ENCODE results near the gene NRXN3. TPM values are rescaled to one million over a fixed set of nuclear protein-coding genes. Genes with fewer than 3 reads are reported as not detected.

Gene NRXN3
- total and polyA plus RNA-seq, 4 donors, result 21.9 to 73.4 (median 65.7) TPM

DNA sequence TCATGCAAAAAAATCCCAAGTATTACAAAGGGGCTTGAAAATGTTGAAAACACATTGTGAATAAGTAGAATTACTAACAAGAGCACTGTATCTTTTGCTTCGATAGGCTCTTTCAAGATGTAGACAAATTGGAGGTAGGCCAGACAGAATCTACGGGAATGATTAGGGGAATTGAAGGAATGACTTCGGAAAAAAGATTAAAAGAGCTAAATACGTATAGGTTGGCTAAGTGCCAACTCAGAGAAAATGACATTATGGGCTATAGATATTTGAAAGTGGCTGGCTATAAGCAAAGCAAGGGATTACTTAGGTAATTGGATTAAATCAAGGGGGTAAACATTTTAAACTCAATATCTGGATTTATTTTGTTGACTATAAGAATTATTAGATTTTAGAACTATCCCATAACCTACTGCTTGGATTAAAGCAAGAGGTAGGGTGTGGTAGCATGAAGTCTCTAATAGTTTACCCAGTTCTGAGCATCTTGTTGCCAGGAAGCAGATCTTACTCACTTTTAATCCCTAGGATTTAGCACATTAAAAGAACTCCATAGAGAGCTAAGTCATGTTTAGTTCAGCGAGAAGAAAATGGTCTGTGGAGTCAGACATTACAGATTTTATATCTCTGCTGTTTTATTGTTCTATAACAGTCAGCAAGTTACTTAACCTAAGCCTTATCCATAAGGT, 1551.4 kb downstream of the NRXN3 start:
- H3K36me3 ChIP-seq (ENCODE audit: control insufficient read depth, insufficient read depth, low read length), result no peaks in the 10 kb centered on the region
- no peak overlapping the region for H3K4me3 ChIP-seq (ENCODE audit: low read depth, low read length)
- no peaks in the 10 kb centered on the region for H3K9me3 ChIP-seq (ENCODE audit: control insufficient read depth, insufficient read depth, low read length)
- peak in 1 of 6 donors; percentile 41 for DNase-seq (ENCODE audit: low read depth in 4 of 6, low spot score in 6 of 6)
- no peak overlapping the region for H3K27ac ChIP-seq (ENCODE audit: low read depth, low read length)
- H3K27me3 ChIP-seq (ENCODE audit: control insufficient read depth, insufficient read depth, low read length), result no peaks in the 10 kb centered on the region
- WGBS (ENCODE audit: insufficient coverage), result 66% methylated on average over 4 of the region's 5 CpGs
- H3K4me1 ChIP-seq (ENCODE audit: control insufficient read depth, insufficient read depth, low read length), result no peaks in the 10 kb centered on the region

GRCh38 chr14:79724934-79725717, 1555.0 kb downstream of the NRXN3 start:
- Histone ChIP-seq H3K27ac (ENCODE audit: low read depth, low read length) (no peak overlapping the region), H3K4me3 (ENCODE audit: low read depth, low read length) (no peak overlapping the region), H3K9me3 (ENCODE audit: control insufficient read depth, insufficient read depth, low read length) (no peaks in the 10 kb centered on the region), H3K4me1 (ENCODE audit: control insufficient read depth, insufficient read depth, low read length) (peaks cover 1% of the 10 kb centered on the region), H3K36me3 (ENCODE audit: control insufficient read depth, insufficient read depth, low read length) (no peaks in the 10 kb centered on the region), H3K27me3 (ENCODE audit: control insufficient read depth, insufficient read depth, low read length) (no peaks in the 10 kb centered on the region)
- DNase-seq (ENCODE audit: low read depth in 4 of 6, low spot score in 6 of 6), result no peak
- WGBS (ENCODE audit: insufficient coverage), result no CpG with 5 or more reads among the region's 7 CpGs

DNA sequence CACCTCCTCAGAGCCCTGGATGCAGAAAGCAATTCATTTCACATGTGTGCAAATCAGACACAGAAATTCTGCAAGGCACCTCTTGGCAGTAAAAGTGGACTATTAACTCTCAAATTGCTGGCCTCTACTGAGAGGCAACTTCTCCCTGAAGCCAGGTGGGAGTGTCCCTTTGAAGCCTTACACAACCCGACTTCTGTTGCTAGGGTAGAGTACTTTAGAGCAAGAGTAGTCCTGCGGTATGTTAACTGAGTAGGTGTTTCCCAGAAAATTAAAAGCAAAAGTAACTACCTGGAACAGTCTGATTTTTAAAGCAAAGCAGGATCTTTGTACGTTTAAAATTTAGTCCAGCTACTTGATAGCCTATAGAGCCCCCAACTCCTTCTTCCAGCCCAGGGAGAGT, 1557.7 kb downstream of the NRXN3 start:
- WGBS (ENCODE audit: insufficient coverage), result no CpG with 5 or more reads among the region's 3 CpGs
- H3K36me3 ChIP-seq (ENCODE audit: control insufficient read depth, insufficient read depth, low read length), result no peaks in the 10 kb centered on the region
- H3K9me3 ChIP-seq (ENCODE audit: control insufficient read depth, insufficient read depth, low read length), result no peaks in the 10 kb centered on the region
- DNase-seq (ENCODE audit: low read depth in 4 of 6, low spot score in 6 of 6), result no peak
- H3K27ac ChIP-seq (ENCODE audit: low read depth, low read length), result no peak overlapping the region
- no peaks in the 10 kb centered on the region for H3K27me3 ChIP-seq (ENCODE audit: control insufficient read depth, insufficient read depth, low read length)
- no peak overlapping the region for H3K4me3 ChIP-seq (ENCODE audit: low read depth, low read length)
- H3K4me1 ChIP-seq (ENCODE audit: control insufficient read depth, insufficient read depth, low read length), result peaks cover 2% of the 10 kb centered on the region

- no peaks in the 10 kb centered on the region for H3K27me3 ChIP-seq (ENCODE audit: control insufficient read depth, insufficient read depth, low read length)
- H3K27ac ChIP-seq (ENCODE audit: low read depth, low read length), result no peak overlapping the region
- H3K9me3 ChIP-seq (ENCODE audit: control insufficient read depth, insufficient read depth, low read length), result no peaks in the 10 kb centered on the region
- WGBS (ENCODE audit: insufficient coverage), result 100% methylated on average over 1 of the region's 3 CpGs
- H3K4me1 ChIP-seq (ENCODE audit: control insufficient read depth, insufficient read depth, low read length), result peaks cover 2% of the 10 kb centered on the region
- H3K4me3 ChIP-seq (ENCODE audit: low read depth, low read length), result no peak overlapping the region
- no peaks in the 10 kb centered on the region for H3K36me3 ChIP-seq (ENCODE audit: control insufficient read depth, insufficient read depth, low read length)
- no peak for DNase-seq (ENCODE audit: low read depth in 4 of 6, low spot score in 6 of 6)
These were observed 1558.2 kb downstream of the NRXN3 start for GRCh38 chr14:79728331-79728730.

GRCh38 chr14:79729731-79730130, 1559.6 kb downstream of the NRXN3 start:
- 66% methylated on average over 3 of the region's 3 CpGs for WGBS (ENCODE audit: insufficient coverage)
- Histone ChIP-seq H3K4me1 (ENCODE audit: control insufficient read depth, insufficient read depth, low read length) (peaks cover 2% of the 10 kb centered on the region), H3K9me3 (ENCODE audit: control insufficient read depth, insufficient read depth, low read length) (no peaks in the 10 kb centered on the region), H3K27me3 (ENCODE audit: control insufficient read depth, insufficient read depth, low read length) (no peaks in the 10 kb centered on the region), H3K36me3 (ENCODE audit: control insufficient read depth, insufficient read depth, low read length) (no peaks in the 10 kb centered on the region), H3K27ac (ENCODE audit: low read depth, low read length) (no peak overlapping the region), H3K4me3 (ENCODE audit: low read depth, low read length) (no peak overlapping the region)
- DNase-seq (ENCODE audit: low read depth in 4 of 6, low spot score in 6 of 6), result no peak

GRCh38 chr14:79730196-79730595, 1560.0 kb downstream of the NRXN3 start:
- WGBS (ENCODE audit: insufficient coverage), result no CpG with 5 or more reads among the region's 2 CpGs
- Histone ChIP-seq H3K9me3 (ENCODE audit: control insufficient read depth, insufficient read depth, low read length) (no peaks in the 10 kb centered on the region), H3K27ac (ENCODE audit: low read depth, low read length) (no peak overlapping the region)

GRCh38 chr14:79730953-79731352, 1560.8 kb downstream of the NRXN3 start:
- H3K27ac ChIP-seq (ENCODE audit: low read depth, low read length), result no peak overlapping the region
- DNase-seq (ENCODE audit: low read depth in 4 of 6, low spot score in 6 of 6), result peak in 1 of 6 donors; percentile 44
- H3K4me3 ChIP-seq (ENCODE audit: low read depth, low read length), result no peak overlapping the region
- no peaks in the 10 kb centered on the region for H3K9me3 ChIP-seq (ENCODE audit: control insufficient read depth, insufficient read depth, low read length)
- H3K4me1 ChIP-seq (ENCODE audit: control insufficient read depth, insufficient read depth, low read length), result peaks cover 2% of the 10 kb centered on the region
- no peaks in the 10 kb centered on the region for H3K36me3 ChIP-seq (ENCODE audit: control insufficient read depth, insufficient read depth, low read length)
- H3K27me3 ChIP-seq (ENCODE audit: control insufficient read depth, insufficient read depth, low read length), result no peaks in the 10 kb centered on the region
- whole genome bisulfite sequencing (ENCODE audit: insufficient coverage), result 8% methylated on average over 2 of the region's 5 CpGs

More at GRCh38 chr14:79730196-79730595, 1560.0 kb downstream of the NRXN3 start:
- Histone ChIP-seq H3K27me3 (ENCODE audit: control insufficient read depth, insufficient read depth, low read length) (no peaks in the 10 kb centered on the region), H3K4me1 (ENCODE audit: control insufficient read depth, insufficient read depth, low read length) (peaks cover 2% of the 10 kb centered on the region), H3K4me3 (ENCODE audit: low read depth, low read length) (no peak overlapping the region), H3K36me3 (ENCODE audit: control insufficient read depth, insufficient read depth, low read length) (no peaks in the 10 kb centered on the region)
- DNase-seq (ENCODE audit: low read depth in 4 of 6, low spot score in 6 of 6), result peak in 1 of 6 donors; percentile 78

DNA sequence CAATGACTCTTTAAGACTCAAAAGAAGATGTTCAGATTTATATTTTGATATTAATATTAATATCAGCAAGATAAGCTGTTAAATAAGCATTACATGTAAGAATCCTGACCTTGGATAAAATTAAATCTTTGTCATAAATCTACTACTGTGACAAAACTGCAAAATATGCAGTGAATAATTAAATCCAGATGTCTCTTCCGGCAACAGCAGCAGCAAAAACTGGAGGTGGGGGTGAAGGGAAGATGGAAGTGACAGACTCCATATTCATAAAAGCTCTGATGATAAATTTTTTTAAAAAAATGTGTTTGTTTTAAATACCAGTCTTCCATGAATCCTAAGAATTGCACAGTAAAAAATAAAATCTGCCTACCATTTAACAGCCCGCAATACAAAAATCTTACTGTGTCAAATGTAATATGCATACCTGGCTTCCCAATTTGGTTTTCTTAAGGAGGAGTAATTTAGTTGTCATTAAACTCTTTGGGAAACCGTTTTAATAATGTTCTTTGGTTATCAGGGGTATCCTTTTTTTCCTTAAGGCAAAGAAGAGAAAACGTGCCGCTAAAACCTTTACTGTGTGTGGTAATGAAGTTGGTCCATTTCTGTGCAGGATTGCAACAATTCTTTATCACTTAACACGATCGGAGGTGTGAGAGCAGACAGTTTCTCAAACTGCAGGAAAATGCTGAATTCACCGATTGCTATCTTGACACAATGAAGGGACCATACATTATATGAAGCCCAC, 1562.9 kb downstream of the NRXN3 start:
- H3K27ac ChIP-seq (ENCODE audit: low read depth, low read length), result no peak overlapping the region
- peak in 1 of 6 donors; percentile 50 for DNase-seq (ENCODE audit: low read depth in 4 of 6, low spot score in 6 of 6)
- H3K4me1 ChIP-seq (ENCODE audit: control insufficient read depth, insufficient read depth, low read length), result peaks cover 2% of the 10 kb centered on the region
- H3K36me3 ChIP-seq (ENCODE audit: control insufficient read depth, insufficient read depth, low read length), result no peaks in the 10 kb centered on the region
- H3K27me3 ChIP-seq (ENCODE audit: control insufficient read depth, insufficient read depth, low read length), result no peaks in the 10 kb centered on the region
- no CpG with 5 or more reads among the region's 8 CpGs for WGBS (ENCODE audit: insufficient coverage)
- no peak overlapping the region for H3K4me3 ChIP-seq (ENCODE audit: low read depth, low read length)
- H3K9me3 ChIP-seq (ENCODE audit: control insufficient read depth, insufficient read depth, low read length), result no peaks in the 10 kb centered on the region

DNA sequence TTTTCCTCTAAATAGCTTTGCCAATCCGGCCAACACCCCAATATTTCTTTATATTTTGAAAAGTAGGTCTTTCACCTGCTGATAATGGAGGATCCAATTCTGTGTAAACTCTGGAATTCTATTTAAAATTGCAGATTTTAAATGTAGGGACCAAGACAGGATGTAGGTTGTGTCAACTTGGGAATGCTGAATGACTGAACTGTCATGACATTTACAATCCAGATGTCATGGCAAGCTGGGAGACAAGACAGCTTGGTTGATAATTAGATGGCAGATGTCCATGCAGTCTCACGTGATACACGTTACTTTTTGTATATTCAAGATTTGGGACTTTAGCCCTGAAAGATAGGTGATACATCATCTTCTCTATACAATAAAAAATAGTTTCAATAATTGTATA, 1564.0 kb downstream of the NRXN3 start:
- Histone ChIP-seq H3K4me1 (ENCODE audit: control insufficient read depth, insufficient read depth, low read length) (peaks cover 2% of the 10 kb centered on the region), H3K36me3 (ENCODE audit: control insufficient read depth, insufficient read depth, low read length) (no peaks in the 10 kb centered on the region), H3K9me3 (ENCODE audit: control insufficient read depth, insufficient read depth, low read length) (no peaks in the 10 kb centered on the region), H3K27ac (ENCODE audit: low read depth, low read length) (no peak overlapping the region), H3K27me3 (ENCODE audit: control insufficient read depth, insufficient read depth, low read length) (no peaks in the 10 kb centered on the region), H3K4me3 (ENCODE audit: low read depth, low read length) (no peak overlapping the region)
- WGBS (ENCODE audit: insufficient coverage), result no CpG with 5 or more reads among the region's 3 CpGs
- DNase-seq (ENCODE audit: low read depth in 4 of 6, low spot score in 6 of 6), result no peak
